ENCODE measurements around the gene SYT14. TPM values are rescaled to one million over a fixed set of nuclear protein-coding genes. Genes with fewer than 3 reads are reported as not detected.

Gene SYT14
- polyA plus RNA-seq, 1 donor (not counting 4 experiments of a cell fraction or from before 2014, with no cell fraction given), result 8.3 TPM

DNA sequence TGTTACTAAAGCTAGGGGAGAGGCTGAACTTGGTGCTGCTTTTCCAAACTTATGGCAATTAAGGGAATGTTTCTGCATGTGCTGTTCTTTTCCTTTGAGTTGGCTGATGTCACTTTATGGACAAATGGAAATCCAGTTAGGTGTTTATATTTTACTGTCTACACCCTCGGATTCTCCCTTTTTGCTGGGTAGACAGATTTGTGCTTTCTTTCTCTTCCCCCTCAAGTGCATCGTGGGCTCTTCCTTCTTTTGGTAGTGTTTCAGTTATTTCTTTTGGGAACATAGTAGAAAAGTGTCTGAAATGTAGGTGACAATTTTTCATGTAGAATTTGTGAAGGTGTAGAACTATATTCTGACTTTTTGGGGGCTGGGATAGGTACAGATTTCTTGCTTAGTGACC lies 22.9 kb downstream of the SYT14 start:
- dilution Hi-C loops (cut with MboI; ENCODE audit: extremely low pct_ligation_motif_present, low sequenced_read_pairs), result no loop called here
- FAIRE-seq, result no peak
- TF ChIP-seq EZH2 (IDR thresholded peaks at IDR 0.05; ENCODE audit: low read length) (no peak), CTCF (optimal IDR thresholded peaks at IDR 0.05 in 1 of 3, IDR thresholded peaks at IDR 0.05 in 1 of 3, conservative IDR thresholded peaks at IDR 0.05 in 1 of 3; ENCODE audit: extremely low read depth in 1 of 3, insufficient read depth in 2 of 3, low read length in 3 of 3) (no peak)

GRCh38 chr1:209962388-209962787 lies 24.4 kb downstream of the SYT14 start:
- dilution Hi-C loops (cut with MboI; ENCODE audit: extremely low pct_ligation_motif_present, low sequenced_read_pairs), result no loop called here

More for the DNA sequence above, 22.9 kb downstream of the SYT14 start:
- Histone ChIP-seq H3K79me2 (ENCODE audit: control insufficient read depth, insufficient read depth, low read length) (no peaks in the 10 kb centered on the region), H3K9ac (ENCODE audit: control insufficient read depth, extremely low read depth, insufficient read depth, low read length) (no peak overlapping the region), H2AFZ (ENCODE audit: control insufficient read depth, low read length) (no peak overlapping the region), H4K20me1 (ENCODE audit: control insufficient read depth, extremely low read depth, insufficient read depth, low read length) (no peaks in the 10 kb centered on the region), H3K4me1 (ENCODE audit: control insufficient read depth, extremely low read depth, insufficient read depth, low read length) (no peaks in the 10 kb centered on the region), H3K27ac (ENCODE audit: control insufficient read depth, insufficient read depth, low read length) (no peak overlapping the region), H3K4me2 (ENCODE audit: control insufficient read depth, extremely low read depth, insufficient read depth, low read depth, low read length) (no peak overlapping the region), H3K4me3 (ENCODE audit: control insufficient read depth in 2 of 3, extremely low read depth in 1 of 3, insufficient read depth in 2 of 3, low read depth in 1 of 3, low read length in 3 of 3) (no peak overlapping the region), H3K27me3 (ENCODE audit: control insufficient read depth, extremely low read depth, insufficient read depth, low read length) (no peaks in the 10 kb centered on the region), H3K9me3 (ENCODE audit: control insufficient read depth, low read depth, low read length) (no peaks in the 10 kb centered on the region), H3K9me1 (ENCODE audit: control insufficient read depth, extremely low read depth, insufficient read depth, low read length) (no peaks in the 10 kb centered on the region), H3K36me3 (ENCODE audit: control insufficient read depth in 2 of 2, extremely low read depth in 1 of 2, insufficient read depth in 2 of 2, low read length in 2 of 2) (no peaks in the 10 kb centered on the region)
- no peak for DNase-seq (ENCODE audit: low read depth, low spot score)

More at GRCh38 chr1:209962388-209962787, 24.4 kb downstream of the SYT14 start:
- Histone ChIP-seq H2AFZ (ENCODE audit: control insufficient read depth, low read length) (no peak overlapping the region), H3K4me2 (ENCODE audit: control insufficient read depth, extremely low read depth, insufficient read depth, low read depth, low read length) (no peak overlapping the region), H3K27me3 (ENCODE audit: control insufficient read depth, extremely low read depth, insufficient read depth, low read length) (no peaks in the 10 kb centered on the region), H4K20me1 (ENCODE audit: control insufficient read depth, extremely low read depth, insufficient read depth, low read length) (no peaks in the 10 kb centered on the region), H3K9me3 (ENCODE audit: control insufficient read depth, low read depth, low read length) (no peaks in the 10 kb centered on the region), H3K4me3 (ENCODE audit: control insufficient read depth in 2 of 3, extremely low read depth in 1 of 3, insufficient read depth in 2 of 3, low read depth in 1 of 3, low read length in 3 of 3) (no peak overlapping the region), H3K79me2 (ENCODE audit: control insufficient read depth, insufficient read depth, low read length) (no peaks in the 10 kb centered on the region), H3K36me3 (ENCODE audit: control insufficient read depth in 2 of 2, extremely low read depth in 1 of 2, insufficient read depth in 2 of 2, low read length in 2 of 2) (no peaks in the 10 kb centered on the region), H3K9me1 (ENCODE audit: control insufficient read depth, extremely low read depth, insufficient read depth, low read length) (no peaks in the 10 kb centered on the region), H3K4me1 (ENCODE audit: control insufficient read depth, extremely low read depth, insufficient read depth, low read length) (no peaks in the 10 kb centered on the region), H3K27ac (ENCODE audit: control insufficient read depth, insufficient read depth, low read length) (no peak overlapping the region), H3K9ac (ENCODE audit: control insufficient read depth, extremely low read depth, insufficient read depth, low read length) (no peak overlapping the region)
- no peak for TF ChIP-seq CTCF (optimal IDR thresholded peaks at IDR 0.05 in 1 of 3, IDR thresholded peaks at IDR 0.05 in 1 of 3, conservative IDR thresholded peaks at IDR 0.05 in 1 of 3; ENCODE audit: extremely low read depth in 1 of 3, insufficient read depth in 2 of 3, low read length in 3 of 3)
- TF ChIP-seq EZH2 (IDR thresholded peaks at IDR 0.05; ENCODE audit: low read length), result no peak
- FAIRE-seq (no peak), DNase-seq (ENCODE audit: low read depth, low spot score) (no peak)
